GM18861 (cell line): ENCODE measurements around the gene FOXP2.
"Not testable (repeated sequence)": the region's sequence is repeated elsewhere in the genome, so short reads cannot be mapped to it uniquely, and the experiment has no call there.

Experiments
- ATAC-seq: cut with Tn5 transposase; IDR thresholded peaks from one replicate; pipeline ENCODE4 v1.9.1; 2021; ENCODE audit not compliant: unreplicated experiment

The FOXP2 gene

GRCh38 chr7:114414156-114415063, at the start of gene FOXP2:
TSS of gene FOXP2 (plus strand) at chr7:114414815. CDS start at chr7:114426512, 11,697 bp downstream.
- ATAC-seq, result no peak

- ATAC-seq, result no peak
Measured at GRCh38 chr7:114365791-114366190, 48.8 kb upstream of the FOXP2 start.

GRCh38 chr7:114368492-114368891, 46.1 kb upstream of the FOXP2 start:
- ATAC-seq, result no peak

GRCh38 chr7:114369294-114369693, 45.3 kb upstream of the FOXP2 start:
- no peak for ATAC-seq

- ATAC-seq, result no peak
Measured at GRCh38 chr7:114372619-114373018, 42.0 kb upstream of the FOXP2 start.

GRCh38 chr7:114375907-114376306, 38.7 kb upstream of the FOXP2 start:
- ATAC-seq, result no peak

GRCh38 chr7:114383946-114384345, 30.7 kb upstream of the FOXP2 start:
- ATAC-seq, result not testable (repeated sequence)

GRCh38 chr7:114384346-114384745, 30.3 kb upstream of the FOXP2 start:
- not testable (repeated sequence) for ATAC-seq

GRCh38 chr7:114388021-114388420, 26.6 kb upstream of the FOXP2 start:
- ATAC-seq, result no peak

- ATAC-seq, result no peak
Measured at GRCh38 chr7:114392686-114393085, 21.9 kb upstream of the FOXP2 start.

GRCh38 chr7:114402876-114403635, 11.6 kb upstream of the FOXP2 start:
- ATAC-seq, result no peak

GRCh38 chr7:114405427-114405826, 9.2 kb upstream of the FOXP2 start:
- peak; percentile 78 for ATAC-seq

- ATAC-seq, result no peak
Measured at GRCh38 chr7:114409750-114410149, 4.9 kb upstream of the FOXP2 start.

GRCh38 chr7:114412548-114412947, 2.1 kb upstream of the FOXP2 start:
- ATAC-seq, result no peak

- ATAC-seq, result no peak
Measured at GRCh38 chr7:114413761-114414155, 857 bp upstream of the FOXP2 start.

GRCh38 chr7:114415064-114415989, 712 bp downstream of the FOXP2 start:
- no peak for ATAC-seq

GRCh38 chr7:114416129-114416990, 1.7 kb downstream of the FOXP2 start:
- ATAC-seq, result no peak

- no peak for ATAC-seq
Measured at GRCh38 chr7:114417290-114417689, 2.7 kb downstream of the FOXP2 start.

- no peak for ATAC-seq
Measured at GRCh38 chr7:114418117-114418516, 3.5 kb downstream of the FOXP2 start.
